ENCODE data around the gene UBE2L6.
"Not testable (repeated sequence)": the region's sequence is repeated elsewhere in the genome, so short reads cannot be mapped to it uniquely, and the experiment has no call there.

GRCh38 chr11:57534449-57534848 lies 33.0 kb downstream of the UBE2L6 start:
- TF ChIP-seq, protein P1, sequence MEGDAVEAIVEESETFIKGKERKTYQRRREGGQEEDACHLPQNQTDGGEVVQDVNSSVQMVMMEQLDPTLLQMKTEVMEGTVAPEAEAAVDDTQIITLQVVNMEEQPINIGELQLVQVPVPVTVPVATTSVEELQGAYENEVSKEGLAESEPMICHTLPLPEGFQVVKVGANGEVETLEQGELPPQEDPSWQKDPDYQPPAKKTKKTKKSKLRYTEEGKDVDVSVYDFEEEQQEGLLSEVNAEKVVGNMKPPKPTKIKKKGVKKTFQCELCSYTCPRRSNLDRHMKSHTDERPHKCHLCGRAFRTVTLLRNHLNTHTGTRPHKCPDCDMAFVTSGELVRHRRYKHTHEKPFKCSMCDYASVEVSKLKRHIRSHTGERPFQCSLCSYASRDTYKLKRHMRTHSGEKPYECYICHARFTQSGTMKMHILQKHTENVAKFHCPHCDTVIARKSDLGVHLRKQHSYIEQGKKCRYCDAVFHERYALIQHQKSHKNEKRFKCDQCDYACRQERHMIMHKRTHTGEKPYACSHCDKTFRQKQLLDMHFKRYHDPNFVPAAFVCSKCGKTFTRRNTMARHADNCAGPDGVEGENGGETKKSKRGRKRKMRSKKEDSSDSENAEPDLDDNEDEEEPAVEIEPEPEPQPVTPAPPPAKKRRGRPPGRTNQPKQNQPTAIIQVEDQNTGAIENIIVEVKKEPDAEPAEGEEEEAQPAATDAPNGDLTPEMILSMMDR (IDR thresholded peaks at IDR 0.05) = not testable (repeated sequence)
- TF ChIP-seq POLR2A (IDR thresholded peaks at IDR 0.05) = not testable (repeated sequence)
